ENCODE results near the gene FNDC8.

DNA sequence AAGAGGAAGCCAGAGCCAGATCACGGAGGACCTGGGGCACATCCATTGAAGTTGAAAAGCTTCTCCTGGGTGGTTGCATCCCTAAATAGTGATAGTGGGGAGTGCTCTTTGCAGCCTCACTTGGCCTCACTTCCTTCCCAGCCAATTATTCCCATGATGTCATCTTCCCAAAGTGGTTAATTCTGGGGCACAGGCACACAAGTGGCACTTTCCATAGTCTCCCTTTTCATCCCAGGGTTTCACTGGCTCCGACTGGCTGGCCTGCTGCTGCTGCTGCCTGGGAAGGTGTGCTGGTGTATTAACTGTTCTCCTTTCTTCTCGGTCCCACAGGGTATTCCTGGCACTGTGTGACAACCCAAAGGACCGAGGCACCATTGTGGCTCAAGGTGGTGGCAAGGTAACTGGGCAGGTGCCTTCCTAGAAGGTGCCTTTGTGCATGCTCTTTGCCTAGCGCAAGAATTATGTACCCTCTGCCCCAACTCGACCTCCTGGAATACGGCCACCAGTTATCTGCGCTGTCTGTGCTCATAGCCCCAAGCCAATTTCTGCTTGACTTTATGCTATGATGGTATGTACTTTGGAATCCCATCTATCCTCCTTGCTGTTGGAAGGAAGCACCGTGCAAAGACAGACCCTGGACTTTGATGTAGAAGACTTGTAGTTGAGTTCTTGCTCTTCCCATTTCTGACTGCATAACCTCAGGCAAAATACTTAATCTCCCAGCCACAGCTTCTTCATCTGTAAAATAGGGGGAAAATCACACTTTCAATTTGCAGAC, 54.4 kb downstream of the FNDC8 start:
- TF ChIP-seq, protein P1, sequence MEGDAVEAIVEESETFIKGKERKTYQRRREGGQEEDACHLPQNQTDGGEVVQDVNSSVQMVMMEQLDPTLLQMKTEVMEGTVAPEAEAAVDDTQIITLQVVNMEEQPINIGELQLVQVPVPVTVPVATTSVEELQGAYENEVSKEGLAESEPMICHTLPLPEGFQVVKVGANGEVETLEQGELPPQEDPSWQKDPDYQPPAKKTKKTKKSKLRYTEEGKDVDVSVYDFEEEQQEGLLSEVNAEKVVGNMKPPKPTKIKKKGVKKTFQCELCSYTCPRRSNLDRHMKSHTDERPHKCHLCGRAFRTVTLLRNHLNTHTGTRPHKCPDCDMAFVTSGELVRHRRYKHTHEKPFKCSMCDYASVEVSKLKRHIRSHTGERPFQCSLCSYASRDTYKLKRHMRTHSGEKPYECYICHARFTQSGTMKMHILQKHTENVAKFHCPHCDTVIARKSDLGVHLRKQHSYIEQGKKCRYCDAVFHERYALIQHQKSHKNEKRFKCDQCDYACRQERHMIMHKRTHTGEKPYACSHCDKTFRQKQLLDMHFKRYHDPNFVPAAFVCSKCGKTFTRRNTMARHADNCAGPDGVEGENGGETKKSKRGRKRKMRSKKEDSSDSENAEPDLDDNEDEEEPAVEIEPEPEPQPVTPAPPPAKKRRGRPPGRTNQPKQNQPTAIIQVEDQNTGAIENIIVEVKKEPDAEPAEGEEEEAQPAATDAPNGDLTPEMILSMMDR (IDR thresholded peaks at IDR 0.05), result no peak
- TF ChIP-seq POLR2A (IDR thresholded peaks at IDR 0.05), result no peak
- no peak for TF ChIP-seq EP300 (IDR thresholded peaks at IDR 0.05)

All from tibial nerve (tissue), 4 donors.